ENCODE measurements around the gene KRTAP9-8. TPM values are rescaled to one million over a fixed set of nuclear protein-coding genes. Genes with fewer than 3 reads are reported as not detected.
"Not testable (repeated sequence)": the region's sequence is repeated elsewhere in the genome, so short reads cannot be mapped to it uniquely, and the experiment has no call there.

KRTAP9-8 gene, protein sequence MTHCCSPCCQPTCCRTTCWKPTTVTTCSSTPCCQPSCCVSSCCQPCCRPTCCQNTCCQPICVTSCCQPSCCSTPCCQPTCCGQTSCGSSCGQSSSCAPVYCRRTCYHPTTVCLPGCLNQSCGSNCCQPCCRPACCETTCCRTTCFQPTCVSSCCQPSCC
- polyA plus RNA-seq (not detected in 3 replicates), polyA minus RNA-seq (not detected in 3 replicates)
- not detected for polyA plus RNA-seq (2011; ENCODE audit: low read depth)
- not detected in 2 replicates for polyA plus RNA-seq (2011; cell fraction: cytosol; rRNA removed)
- polyA plus RNA-seq (2011; cell fraction: nucleus; rRNA removed), result not detected in 2 replicates
- not detected in 2 replicates for polyA plus RNA-seq (2012; ENCODE audit: low replicate concordance)
- not detected for polyA minus RNA-seq (2011; cell fraction: cytosol; rRNA and poly(A)+ RNA removed)
- not detected in 2 replicates for polyA minus RNA-seq (2011; cell fraction: nucleus; rRNA and poly(A)+ RNA removed)

DNA sequence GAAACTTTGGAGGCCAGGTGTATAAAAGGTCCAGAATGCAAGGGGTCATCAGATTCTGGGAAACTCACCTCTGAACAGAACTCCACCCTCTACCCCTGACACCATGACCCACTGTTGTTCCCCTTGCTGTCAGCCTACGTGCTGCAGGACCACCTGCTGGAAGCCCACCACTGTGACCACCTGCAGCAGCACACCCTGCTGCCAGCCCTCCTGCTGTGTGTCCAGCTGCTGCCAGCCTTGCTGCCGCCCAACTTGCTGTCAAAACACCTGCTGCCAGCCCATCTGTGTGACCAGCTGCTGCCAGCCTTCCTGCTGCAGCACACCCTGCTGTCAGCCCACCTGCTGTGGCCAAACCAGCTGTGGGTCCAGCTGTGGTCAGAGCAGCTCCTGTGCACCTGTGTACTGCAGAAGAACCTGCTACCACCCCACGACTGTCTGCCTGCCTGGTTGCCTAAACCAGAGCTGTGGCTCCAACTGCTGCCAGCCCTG lies at the start of gene KRTAP9-8:
Gene KRTAP9-8, plus strand, starts transcription at position 51 of the 489 bp plus-strand sequence. Its CDS starts 53 bp downstream, at position 104.
- H3K9me1 ChIP-seq (ENCODE audit: control insufficient read depth, extremely low read depth, insufficient read depth, low read length); H3K9ac ChIP-seq (ENCODE audit: control insufficient read depth, extremely low read depth, insufficient read depth, low read length); H3K79me2 ChIP-seq (ENCODE audit: control insufficient read depth, insufficient read depth, low read length); H3K36me3 ChIP-seq (ENCODE audit: control insufficient read depth in 2 of 2, extremely low read depth in 1 of 2, insufficient read depth in 2 of 2, low read length in 2 of 2); H3K4me2 ChIP-seq (ENCODE audit: control insufficient read depth, extremely low read depth, insufficient read depth, low read depth, low read length); FAIRE-seq; H4K20me1 ChIP-seq (ENCODE audit: control insufficient read depth, extremely low read depth, insufficient read depth, low read length); H3K27me3 ChIP-seq (ENCODE audit: control insufficient read depth, extremely low read depth, insufficient read depth, low read length); H3K27ac ChIP-seq (ENCODE audit: control insufficient read depth, insufficient read depth, low read length); H3K4me1 ChIP-seq (ENCODE audit: control insufficient read depth, extremely low read depth, insufficient read depth, low read length); dilution Hi-C loops (cut with MboI; ENCODE audit: extremely low pct_ligation_motif_present, low sequenced_read_pairs); DNase-seq (ENCODE audit: low read depth, low spot score); H2AFZ ChIP-seq (ENCODE audit: control insufficient read depth, low read length); H3K9me3 ChIP-seq (ENCODE audit: control insufficient read depth, low read depth, low read length); H3K4me3 ChIP-seq (ENCODE audit: control insufficient read depth in 2 of 3, extremely low read depth in 1 of 3, insufficient read depth in 2 of 3, low read depth in 1 of 3, low read length in 3 of 3): not testable (repeated sequence)

DNA sequence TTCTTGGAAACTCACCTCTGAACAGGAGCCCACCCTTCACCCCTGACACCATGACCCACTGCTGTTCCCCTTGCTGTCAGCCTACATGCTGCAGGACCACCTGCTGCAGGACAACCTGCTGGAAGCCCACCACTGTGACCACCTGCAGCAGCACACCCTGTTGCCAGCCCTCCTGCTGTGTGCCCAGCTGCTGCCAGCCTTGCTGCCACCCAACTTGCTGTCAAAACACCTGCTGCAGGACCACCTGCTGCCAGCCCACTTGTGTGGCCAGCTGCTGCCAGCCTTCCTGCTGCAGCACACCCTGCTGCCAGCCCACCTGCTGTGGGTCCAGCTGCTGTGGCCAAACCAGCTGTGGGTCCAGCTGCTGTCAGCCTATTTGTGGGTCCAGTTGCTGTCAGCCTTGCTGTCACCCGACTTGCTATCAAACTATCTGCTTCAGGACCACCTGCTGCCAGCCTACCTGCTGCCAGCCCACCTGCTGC lies 47.9 kb upstream of the KRTAP9-8 start, which contains the start of gene KRTAP9-1:
Gene KRTAP9-1, plus strand, starts transcription at position 51 of the 482 bp plus-strand sequence. Its CDS starts 0 bp downstream, at position 51.
- H3K4me1 ChIP-seq (ENCODE audit: control insufficient read depth, extremely low read depth, insufficient read depth, low read length); H4K20me1 ChIP-seq (ENCODE audit: control insufficient read depth, extremely low read depth, insufficient read depth, low read length); H3K9me1 ChIP-seq (ENCODE audit: control insufficient read depth, extremely low read depth, insufficient read depth, low read length); dilution Hi-C loops (cut with MboI; ENCODE audit: extremely low pct_ligation_motif_present, low sequenced_read_pairs); H3K79me2 ChIP-seq (ENCODE audit: control insufficient read depth, insufficient read depth, low read length); H3K4me3 ChIP-seq (ENCODE audit: control insufficient read depth in 2 of 3, extremely low read depth in 1 of 3, insufficient read depth in 2 of 3, low read depth in 1 of 3, low read length in 3 of 3); H2AFZ ChIP-seq (ENCODE audit: control insufficient read depth, low read length); H3K9ac ChIP-seq (ENCODE audit: control insufficient read depth, extremely low read depth, insufficient read depth, low read length); H3K36me3 ChIP-seq (ENCODE audit: control insufficient read depth in 2 of 2, extremely low read depth in 1 of 2, insufficient read depth in 2 of 2, low read length in 2 of 2); H3K9me3 ChIP-seq (ENCODE audit: control insufficient read depth, low read depth, low read length); H3K4me2 ChIP-seq (ENCODE audit: control insufficient read depth, extremely low read depth, insufficient read depth, low read depth, low read length); H3K27me3 ChIP-seq (ENCODE audit: control insufficient read depth, extremely low read depth, insufficient read depth, low read length); H3K27ac ChIP-seq (ENCODE audit: control insufficient read depth, insufficient read depth, low read length); DNase-seq (ENCODE audit: low read depth, low spot score); FAIRE-seq: not testable (repeated sequence)

DNA sequence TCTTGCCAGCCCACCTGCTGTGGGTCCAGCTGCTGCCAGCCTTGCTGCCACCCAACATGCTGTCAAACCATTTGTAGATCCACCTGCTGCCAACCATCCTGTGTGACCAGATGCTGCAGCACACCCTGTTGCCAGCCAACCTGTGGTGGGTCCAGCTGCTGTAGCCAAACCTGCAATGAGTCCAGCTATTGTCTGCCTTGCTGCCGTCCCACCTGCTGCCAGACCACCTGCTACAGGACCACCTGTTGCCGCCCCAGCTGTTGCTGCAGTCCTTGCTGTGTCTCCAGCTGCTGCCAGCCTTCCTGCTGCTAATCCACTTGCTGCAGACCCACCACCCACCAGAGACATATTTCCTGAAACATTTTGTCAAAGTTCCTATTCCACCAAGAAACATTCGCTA lies 47.5 kb upstream of the KRTAP9-8 start:
- FAIRE-seq, result no peak

More for the DNA sequence above, 47.5 kb upstream of the KRTAP9-8 start:
- Histone ChIP-seq H3K4me1 (ENCODE audit: control insufficient read depth, extremely low read depth, insufficient read depth, low read length) (no peaks in the 10 kb centered on the region), H3K79me2 (ENCODE audit: control insufficient read depth, insufficient read depth, low read length) (no peaks in the 10 kb centered on the region), H3K4me2 (ENCODE audit: control insufficient read depth, extremely low read depth, insufficient read depth, low read depth, low read length) (no peak overlapping the region), H2AFZ (ENCODE audit: control insufficient read depth, low read length) (no peak overlapping the region), H3K36me3 (ENCODE audit: control insufficient read depth in 2 of 2, extremely low read depth in 1 of 2, insufficient read depth in 2 of 2, low read length in 2 of 2) (no peaks in the 10 kb centered on the region), H3K27me3 (ENCODE audit: control insufficient read depth, extremely low read depth, insufficient read depth, low read length) (no peaks in the 10 kb centered on the region), H4K20me1 (ENCODE audit: control insufficient read depth, extremely low read depth, insufficient read depth, low read length) (no peaks in the 10 kb centered on the region), H3K4me3 (ENCODE audit: control insufficient read depth in 2 of 3, extremely low read depth in 1 of 3, insufficient read depth in 2 of 3, low read depth in 1 of 3, low read length in 3 of 3) (no peak overlapping the region), H3K9ac (ENCODE audit: control insufficient read depth, extremely low read depth, insufficient read depth, low read length) (no peak overlapping the region), H3K27ac (ENCODE audit: control insufficient read depth, insufficient read depth, low read length) (no peak overlapping the region), H3K9me1 (ENCODE audit: control insufficient read depth, extremely low read depth, insufficient read depth, low read length) (no peaks in the 10 kb centered on the region), H3K9me3 (ENCODE audit: control insufficient read depth, low read depth, low read length) (no peaks in the 10 kb centered on the region)
- dilution Hi-C loops (cut with MboI; ENCODE audit: extremely low pct_ligation_motif_present, low sequenced_read_pairs), result no loop called here
- DNase-seq (ENCODE audit: low read depth, low spot score), result no peak
- TF ChIP-seq, protein P1, sequence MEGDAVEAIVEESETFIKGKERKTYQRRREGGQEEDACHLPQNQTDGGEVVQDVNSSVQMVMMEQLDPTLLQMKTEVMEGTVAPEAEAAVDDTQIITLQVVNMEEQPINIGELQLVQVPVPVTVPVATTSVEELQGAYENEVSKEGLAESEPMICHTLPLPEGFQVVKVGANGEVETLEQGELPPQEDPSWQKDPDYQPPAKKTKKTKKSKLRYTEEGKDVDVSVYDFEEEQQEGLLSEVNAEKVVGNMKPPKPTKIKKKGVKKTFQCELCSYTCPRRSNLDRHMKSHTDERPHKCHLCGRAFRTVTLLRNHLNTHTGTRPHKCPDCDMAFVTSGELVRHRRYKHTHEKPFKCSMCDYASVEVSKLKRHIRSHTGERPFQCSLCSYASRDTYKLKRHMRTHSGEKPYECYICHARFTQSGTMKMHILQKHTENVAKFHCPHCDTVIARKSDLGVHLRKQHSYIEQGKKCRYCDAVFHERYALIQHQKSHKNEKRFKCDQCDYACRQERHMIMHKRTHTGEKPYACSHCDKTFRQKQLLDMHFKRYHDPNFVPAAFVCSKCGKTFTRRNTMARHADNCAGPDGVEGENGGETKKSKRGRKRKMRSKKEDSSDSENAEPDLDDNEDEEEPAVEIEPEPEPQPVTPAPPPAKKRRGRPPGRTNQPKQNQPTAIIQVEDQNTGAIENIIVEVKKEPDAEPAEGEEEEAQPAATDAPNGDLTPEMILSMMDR (optimal IDR thresholded peaks at IDR 0.05 in 1 of 3, IDR thresholded peaks at IDR 0.05 in 1 of 3, conservative IDR thresholded peaks at IDR 0.05 in 1 of 3; ENCODE audit: extremely low read depth in 1 of 3, insufficient read depth in 2 of 3, low read length in 3 of 3), result no peak
- no peak for TF ChIP-seq EZH2 (IDR thresholded peaks at IDR 0.05; ENCODE audit: low read length)
